Immature natural killer cell (primary cell): ENCODE results near the gene CLSTN2. TPM values are rescaled to one million over a fixed set of nuclear protein-coding genes. Genes with fewer than 3 reads are reported as not detected.

ENCODE experiments used
- DNase-seq, 3 donors: peaks; one replicate each; pipeline ENCODE4 v3.0.0; 2022; ENCODE audit warnings: mixed read lengths in 1 of 3
- H3K27ac Mint-ChIP-seq, 6 donors: one replicate each; pipeline ENCODE4 v1.8.0; 2020; ENCODE audit warnings: mixed read lengths in 6 of 6, mild to moderate bottlenecking in 5 of 6, inconsistent platforms in 4 of 6, moderate library complexity in 3 of 6
- H3K27me3 Mint-ChIP-seq, 3 donors: one replicate each; pipeline ENCODE4 v1.8.0; 2020 to 2021; ENCODE audit warnings: low read depth in 3 of 3, mild to moderate bottlenecking in 3 of 3, mixed read lengths in 3 of 3, moderate library complexity in 3 of 3, inconsistent platforms in 1 of 3
- H3K36me3 Mint-ChIP-seq, 3 donors: one replicate each; pipeline ENCODE4 v1.8.0; 2020; ENCODE audit warnings: mixed read lengths in 3 of 3, inconsistent platforms in 2 of 3, mild to moderate bottlenecking in 2 of 3
- H3K4me1 Mint-ChIP-seq, 2 donors: one replicate each; pipeline ENCODE4 v1.8.0; 2020; ENCODE audit warnings: inconsistent platforms in 2 of 2, mild to moderate bottlenecking in 2 of 2, mixed read lengths in 2 of 2, moderate library complexity in 1 of 2
- H3K4me3 Mint-ChIP-seq, 5 donors: one replicate each; pipeline ENCODE4 v1.8.0; 2020; ENCODE audit warnings: mild to moderate bottlenecking in 5 of 5, mixed read lengths in 5 of 5, inconsistent platforms in 3 of 5, moderate library complexity in 3 of 5
- H3K9me3 Mint-ChIP-seq, 6 donors: one replicate each; pipeline ENCODE4 v1.8.0; 2020; ENCODE audit warnings: mild to moderate bottlenecking in 6 of 6, mixed read lengths in 6 of 6, inconsistent platforms in 4 of 6, moderate library complexity in 3 of 6
- polyA plus RNA-seq, 3 donors: library from polyadenylated mRNA; unstranded; fragments of 300-500 nt; fragmentation: Illumina TruSeq; gene quantifications; one replicate each; pipeline ENCODE4 v1.2.3, GENCODE V29; 2021

The CLSTN2 gene
- polyA plus RNA-seq, 3 donors from 2014 or later, result not detected

- DNase-seq, result no peak
- Mint-ChIP-seq H3K4me1 (no peaks in the 10 kb centered on the region), H3K4me3 (no peak overlapping the region), H3K27ac (no peak overlapping the region), H3K36me3 (no peaks in the 10 kb centered on the region), H3K27me3 (peaks cover 0 to 7% (median 3%) of the 10 kb centered on the region in 3 donors), H3K9me3 (no peaks in the 10 kb centered on the region)
Observed at GRCh38 chr3:140122183-140122582, 187.2 kb downstream of the CLSTN2 start.

DNA sequence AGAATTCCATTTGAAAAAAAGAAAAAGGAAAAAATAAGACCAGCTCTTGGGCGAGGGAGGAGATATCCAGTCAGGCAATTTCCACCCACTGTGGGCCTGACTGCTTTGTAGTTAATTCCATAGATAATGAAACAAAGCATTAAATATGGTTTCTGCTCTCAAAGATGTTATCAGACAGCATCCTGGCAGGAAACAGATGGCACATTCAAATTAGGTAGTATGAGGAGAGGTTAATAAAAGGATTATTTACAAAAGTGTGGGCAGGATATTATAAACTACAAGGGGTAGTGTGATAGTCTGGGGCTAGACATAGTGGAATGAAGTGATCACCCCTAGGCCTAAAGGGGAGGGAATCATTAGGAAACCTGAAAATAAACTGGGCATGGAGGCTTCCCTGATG lies 193.2 kb downstream of the CLSTN2 start:
- H3K27ac Mint-ChIP-seq, result no peak overlapping the region
- no peak overlapping the region for H3K4me3 Mint-ChIP-seq
- no peaks in the 10 kb centered on the region for H3K36me3 Mint-ChIP-seq

GRCh38 chr3:140128631-140129030 lies 193.6 kb downstream of the CLSTN2 start:
- H3K9me3 Mint-ChIP-seq, result peaks cover 0 to 4% (median 0%) of the 10 kb centered on the region in 6 donors
- no peak for DNase-seq
- no peaks in the 10 kb centered on the region for H3K4me1 Mint-ChIP-seq
- no peaks in the 10 kb centered on the region for H3K36me3 Mint-ChIP-seq
- no peak overlapping the region for H3K4me3 Mint-ChIP-seq
- peaks cover 0 to 1% (median 0%) of the 10 kb centered on the region in 3 donors for H3K27me3 Mint-ChIP-seq
- H3K27ac Mint-ChIP-seq, result no peak overlapping the region

More for the DNA sequence above, 193.2 kb downstream of the CLSTN2 start:
- Mint-ChIP-seq H3K4me1 (no peaks in the 10 kb centered on the region), H3K27me3 (peaks cover 0 to 1% (median 0%) of the 10 kb centered on the region in 3 donors), H3K9me3 (peaks cover 0 to 4% (median 0%) of the 10 kb centered on the region in 6 donors)
- DNase-seq, result no peak

DNA sequence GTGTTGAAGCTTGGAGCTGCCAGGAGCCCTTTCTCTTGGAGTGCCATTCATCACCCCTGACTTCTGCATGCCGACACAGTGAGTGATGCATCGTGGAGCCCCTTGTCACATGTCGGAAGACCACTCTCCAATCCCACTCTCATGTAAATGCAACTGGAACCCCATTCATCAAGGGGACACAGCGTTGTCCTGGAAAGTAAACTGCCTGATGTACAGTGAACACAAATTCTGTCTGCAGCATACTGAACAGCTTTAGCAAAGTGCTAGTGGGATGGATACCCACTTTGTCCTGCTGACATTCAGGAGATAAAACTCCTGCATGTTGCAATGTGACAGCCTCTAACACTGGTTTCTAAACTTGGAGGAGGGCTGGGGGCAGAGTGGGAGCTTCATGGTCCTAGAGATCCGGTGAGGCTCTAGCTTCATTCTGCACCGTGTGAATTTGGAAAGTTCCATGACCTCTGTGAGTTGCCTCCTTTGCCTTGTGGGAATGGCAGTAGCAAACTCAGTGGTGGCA lies 194.8 kb downstream of the CLSTN2 start:
- H3K4me1 Mint-ChIP-seq, result no peaks in the 10 kb centered on the region
- H3K9me3 Mint-ChIP-seq, result peaks cover 0 to 6% (median 0%) of the 10 kb centered on the region in 6 donors
- H3K27me3 Mint-ChIP-seq, result peaks cover 0 to 1% (median 0%) of the 10 kb centered on the region in 3 donors
- H3K36me3 Mint-ChIP-seq, result no peaks in the 10 kb centered on the region
- H3K4me3 Mint-ChIP-seq, result no peak overlapping the region
- DNase-seq, result no peak
- no peak overlapping the region for H3K27ac Mint-ChIP-seq

GRCh38 chr3:140131895-140132294 lies 196.9 kb downstream of the CLSTN2 start:
- H3K27me3 Mint-ChIP-seq, result peaks cover 1 to 4% (median 3%) of the 10 kb centered on the region in 3 donors
- no peaks in the 10 kb centered on the region for H3K36me3 Mint-ChIP-seq
- DNase-seq, result no peak
- no peak overlapping the region for H3K27ac Mint-ChIP-seq
- no peaks in the 10 kb centered on the region for H3K4me1 Mint-ChIP-seq
- no peak overlapping the region for H3K4me3 Mint-ChIP-seq
- H3K9me3 Mint-ChIP-seq, result peaks cover 0 to 6% (median 0%) of the 10 kb centered on the region in 6 donors

DNA sequence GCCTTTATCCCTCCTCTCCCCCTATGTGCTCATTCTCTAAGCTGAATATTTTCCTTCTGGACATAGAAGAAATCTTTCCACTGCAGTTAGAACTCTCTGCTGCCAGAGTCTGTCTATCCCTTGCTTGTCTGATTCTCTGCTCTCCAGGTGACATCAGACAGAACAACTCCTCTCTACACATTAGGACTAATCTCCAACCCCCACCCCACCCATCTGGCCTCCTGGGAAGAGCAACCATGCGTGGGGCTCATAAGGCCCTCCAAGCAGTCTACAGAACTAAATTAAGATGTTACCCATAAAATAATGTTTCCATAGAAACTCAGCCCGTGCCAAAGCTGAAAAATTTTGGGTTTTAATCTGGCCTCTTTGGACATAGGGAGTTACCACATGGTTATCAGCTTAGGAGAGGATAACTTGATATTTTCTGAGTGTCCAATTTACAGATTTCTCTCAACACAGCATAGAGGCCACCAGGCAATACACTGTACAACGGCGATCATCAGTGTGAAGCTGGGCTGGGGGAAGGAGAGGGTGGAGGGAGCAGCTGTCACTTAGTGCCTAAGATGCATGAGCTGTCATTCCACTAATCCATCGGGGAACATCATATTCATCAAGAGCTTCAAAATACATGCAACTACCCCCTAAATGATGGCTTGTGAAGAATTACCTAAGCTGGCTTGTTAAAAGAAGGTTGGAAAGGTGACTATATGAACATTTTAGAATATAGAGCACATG lies 199.4 kb downstream of the CLSTN2 start:
- Mint-ChIP-seq H3K36me3 (no peaks in the 10 kb centered on the region), H3K4me3 (no peak overlapping the region), H3K27me3 (peaks cover 1 to 5% (median 3%) of the 10 kb centered on the region in 3 donors), H3K9me3 (peaks cover 0 to 6% (median 0%) of the 10 kb centered on the region in 6 donors), H3K27ac (no peak overlapping the region), H3K4me1 (no peaks in the 10 kb centered on the region)
- no peak for DNase-seq

DNA sequence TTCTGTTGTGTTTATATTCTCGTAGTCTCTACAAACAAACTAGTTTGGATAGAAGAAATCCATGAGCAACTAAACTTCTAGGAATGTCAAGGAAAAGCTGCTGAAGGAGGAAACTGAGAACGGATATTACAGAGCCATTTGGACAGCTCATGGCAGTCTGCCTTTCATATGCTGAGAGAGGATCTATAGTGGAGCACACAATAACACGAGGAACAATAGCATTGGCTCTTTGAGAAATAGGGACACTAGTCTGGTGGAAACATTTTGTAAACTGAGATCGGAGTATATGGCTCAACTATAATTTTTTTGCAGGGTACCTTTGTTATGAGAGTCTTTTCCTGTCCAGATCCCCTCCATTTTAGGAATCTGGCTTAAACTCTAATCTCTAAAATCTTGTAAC lies 200.5 kb downstream of the CLSTN2 start:
- no peak for DNase-seq
- H3K27ac Mint-ChIP-seq, result no peak overlapping the region

GRCh38 chr3:140143367-140144069 lies 208.5 kb downstream of the CLSTN2 start:
- no peaks in the 10 kb centered on the region for H3K36me3 Mint-ChIP-seq
- H3K27ac Mint-ChIP-seq, result no peak overlapping the region

More for the DNA sequence above, 200.5 kb downstream of the CLSTN2 start:
- H3K9me3 Mint-ChIP-seq, result peaks cover 0 to 6% (median 0%) of the 10 kb centered on the region in 6 donors
- H3K4me3 Mint-ChIP-seq, result no peak overlapping the region
- peaks cover 3 to 5% (median 3%) of the 10 kb centered on the region in 3 donors for H3K27me3 Mint-ChIP-seq
- H3K36me3 Mint-ChIP-seq, result no peaks in the 10 kb centered on the region
- no peaks in the 10 kb centered on the region for H3K4me1 Mint-ChIP-seq

GRCh38 chr3:140145528-140145927 lies 210.5 kb downstream of the CLSTN2 start:
- Mint-ChIP-seq H3K27me3 (peaks cover 0 to 7% (median 0%) of the 10 kb centered on the region in 3 donors), H3K4me1 (no peaks in the 10 kb centered on the region), H3K9me3 (no peaks in the 10 kb centered on the region), H3K36me3 (no peaks in the 10 kb centered on the region), H3K27ac (no peak overlapping the region), H3K4me3 (no peak overlapping the region)
- no peak for DNase-seq

More at GRCh38 chr3:140143367-140144069, 208.5 kb downstream of the CLSTN2 start:
- H3K9me3 Mint-ChIP-seq, result no peaks in the 10 kb centered on the region
- no peak overlapping the region for H3K4me3 Mint-ChIP-seq
- DNase-seq, result no peak
- H3K27me3 Mint-ChIP-seq, result peaks cover 0 to 9% (median 0%) of the 10 kb centered on the region in 3 donors
- H3K4me1 Mint-ChIP-seq, result no peaks in the 10 kb centered on the region

DNA sequence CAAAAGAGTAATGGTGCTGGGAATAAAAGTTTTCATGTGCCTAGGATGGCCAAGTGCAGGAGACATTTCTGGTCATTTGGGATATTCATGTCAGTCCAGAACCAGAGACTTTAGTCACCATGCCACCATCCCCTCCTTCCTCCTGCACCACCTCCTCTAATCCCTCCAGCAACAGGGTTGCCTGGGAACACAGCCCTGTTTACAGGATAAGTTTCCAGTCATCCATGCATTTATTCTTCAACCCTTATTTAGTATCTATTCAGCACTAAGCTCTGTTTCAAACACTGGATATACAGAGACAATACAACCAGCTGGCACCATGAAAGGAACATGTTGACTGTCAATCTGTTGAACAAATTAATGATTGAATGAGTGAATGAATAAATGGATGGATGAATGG lies 211.7 kb downstream of the CLSTN2 start:
- Mint-ChIP-seq H3K27me3 (peaks cover 0 to 8% (median 0%) of the 10 kb centered on the region in 3 donors), H3K4me1 (no peaks in the 10 kb centered on the region), H3K9me3 (no peaks in the 10 kb centered on the region), H3K36me3 (no peaks in the 10 kb centered on the region), H3K27ac (no peak overlapping the region), H3K4me3 (no peak overlapping the region)
- no peak for DNase-seq

- Mint-ChIP-seq H3K4me1 (no peaks in the 10 kb centered on the region), H3K9me3 (no peaks in the 10 kb centered on the region), H3K27ac (no peak overlapping the region), H3K27me3 (peaks cover 0 to 6% (median 0%) of the 10 kb centered on the region in 3 donors), H3K36me3 (no peaks in the 10 kb centered on the region), H3K4me3 (no peak overlapping the region)
- DNase-seq, result no peak
Observed at GRCh38 chr3:140147965-140148490, 213.0 kb downstream of the CLSTN2 start.

GRCh38 chr3:140148824-140149390 lies 213.9 kb downstream of the CLSTN2 start:
- Mint-ChIP-seq H3K4me1 (no peaks in the 10 kb centered on the region), H3K27ac (no peak overlapping the region), H3K4me3 (no peak overlapping the region), H3K36me3 (no peaks in the 10 kb centered on the region), H3K27me3 (peaks cover 0 to 5% (median 0%) of the 10 kb centered on the region in 3 donors), H3K9me3 (no peaks in the 10 kb centered on the region)
- no peak for DNase-seq

- H3K36me3 Mint-ChIP-seq, result no peaks in the 10 kb centered on the region
- H3K4me1 Mint-ChIP-seq, result no peaks in the 10 kb centered on the region
- no peak overlapping the region for H3K4me3 Mint-ChIP-seq
- H3K27me3 Mint-ChIP-seq, result peaks cover 0 to 3% (median 0%) of the 10 kb centered on the region in 3 donors
- no peak overlapping the region for H3K27ac Mint-ChIP-seq
- DNase-seq, result no peak
- H3K9me3 Mint-ChIP-seq, result no peaks in the 10 kb centered on the region
Observed at GRCh38 chr3:140151321-140151720, 216.3 kb downstream of the CLSTN2 start.
